ENCODE measurements around the gene CAB39.

The CAB39 gene

DNA sequence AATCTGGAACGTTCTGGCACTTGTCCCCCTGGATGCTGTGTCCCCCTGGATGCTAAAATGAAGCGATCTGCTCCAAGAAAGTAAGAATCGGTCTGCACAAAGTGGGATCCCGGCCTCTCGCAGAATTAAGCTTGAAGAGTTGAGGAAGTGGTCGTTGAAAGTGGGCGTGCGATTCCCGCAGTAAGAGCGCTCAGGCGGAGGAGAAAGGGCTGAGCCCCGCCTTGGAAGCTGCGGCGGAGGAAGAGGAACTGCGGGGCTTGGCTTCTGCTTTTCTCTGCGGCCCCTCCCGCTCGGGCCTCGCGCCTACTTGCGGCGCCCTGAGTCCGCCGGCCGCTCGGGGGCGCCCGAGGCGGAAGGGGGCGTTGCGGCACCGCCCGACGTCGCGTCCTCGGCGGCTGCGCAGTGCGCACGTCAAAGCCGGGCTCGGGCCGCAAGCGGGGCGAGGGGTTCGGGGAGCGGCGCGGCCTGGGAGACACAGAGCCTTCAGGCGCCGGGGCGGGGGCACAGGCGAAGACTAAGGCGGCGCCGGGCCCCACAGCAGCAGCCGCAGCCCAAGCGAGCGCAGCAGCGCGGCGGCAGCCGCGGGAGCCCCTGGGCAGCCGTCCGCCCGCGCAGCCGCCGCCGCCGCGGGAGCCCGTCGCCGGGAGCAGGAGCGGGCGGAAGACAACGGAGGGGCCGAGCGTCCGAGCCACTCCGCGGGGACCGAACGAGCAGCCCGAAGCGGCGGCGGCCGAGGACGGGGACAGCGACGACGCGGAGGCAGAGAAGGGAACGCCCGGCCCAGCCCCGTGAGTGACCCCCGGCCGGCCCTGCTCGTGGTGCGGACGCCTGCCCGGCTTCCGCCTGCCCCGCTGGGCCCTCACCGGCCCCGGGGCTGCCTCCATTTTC, at the start of gene CAB39:
Gene CAB39 (plus strand): TSS at position 400 of the 888 bp plus-strand sequence. CDS start 47,160 bp downstream, outside the sequence.
- no peak for DNase-seq (ENCODE audit: low read depth)
- peak within 1 kb of the TSS; percentile 83 for H3K4me3 ChIP-seq (ENCODE audit: control insufficient read depth, low read depth, low read length)
- TF ChIP-seq, protein P1, sequence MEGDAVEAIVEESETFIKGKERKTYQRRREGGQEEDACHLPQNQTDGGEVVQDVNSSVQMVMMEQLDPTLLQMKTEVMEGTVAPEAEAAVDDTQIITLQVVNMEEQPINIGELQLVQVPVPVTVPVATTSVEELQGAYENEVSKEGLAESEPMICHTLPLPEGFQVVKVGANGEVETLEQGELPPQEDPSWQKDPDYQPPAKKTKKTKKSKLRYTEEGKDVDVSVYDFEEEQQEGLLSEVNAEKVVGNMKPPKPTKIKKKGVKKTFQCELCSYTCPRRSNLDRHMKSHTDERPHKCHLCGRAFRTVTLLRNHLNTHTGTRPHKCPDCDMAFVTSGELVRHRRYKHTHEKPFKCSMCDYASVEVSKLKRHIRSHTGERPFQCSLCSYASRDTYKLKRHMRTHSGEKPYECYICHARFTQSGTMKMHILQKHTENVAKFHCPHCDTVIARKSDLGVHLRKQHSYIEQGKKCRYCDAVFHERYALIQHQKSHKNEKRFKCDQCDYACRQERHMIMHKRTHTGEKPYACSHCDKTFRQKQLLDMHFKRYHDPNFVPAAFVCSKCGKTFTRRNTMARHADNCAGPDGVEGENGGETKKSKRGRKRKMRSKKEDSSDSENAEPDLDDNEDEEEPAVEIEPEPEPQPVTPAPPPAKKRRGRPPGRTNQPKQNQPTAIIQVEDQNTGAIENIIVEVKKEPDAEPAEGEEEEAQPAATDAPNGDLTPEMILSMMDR (IDR thresholded peaks at IDR 0.05; ENCODE audit: control insufficient read depth, insufficient read depth, low read depth, low read length, missing control alignments): peak; percentile 58

DNA sequence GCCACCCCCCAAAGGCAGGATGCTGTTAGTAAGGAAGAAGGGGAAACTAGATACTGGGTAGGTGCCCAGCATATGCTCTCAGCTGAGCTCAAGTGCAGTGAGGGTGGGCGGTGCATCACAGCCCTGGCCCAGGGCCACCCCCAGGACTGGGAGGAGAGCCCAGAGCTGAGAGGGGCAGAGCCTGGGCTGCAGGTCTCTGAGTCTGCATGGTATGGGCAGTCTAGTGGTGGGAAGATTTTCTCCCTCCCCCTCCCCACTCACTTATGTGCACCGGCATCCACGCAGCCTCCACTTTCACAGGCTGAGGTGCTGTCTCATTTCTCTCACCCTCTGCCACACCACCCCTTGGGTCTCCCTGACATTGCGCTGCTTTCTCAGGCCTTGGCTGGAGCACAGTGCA, 48.5 kb upstream of the CAB39 start:
- TF ChIP-seq, protein P1 (IDR thresholded peaks at IDR 0.05; ENCODE audit: control insufficient read depth, insufficient read depth, low read depth, low read length, missing control alignments): no peak
- DNase-seq (ENCODE audit: low read depth): no peak
- H3K4me3 ChIP-seq (ENCODE audit: control insufficient read depth, low read depth, low read length): no peak overlapping the region

DNA sequence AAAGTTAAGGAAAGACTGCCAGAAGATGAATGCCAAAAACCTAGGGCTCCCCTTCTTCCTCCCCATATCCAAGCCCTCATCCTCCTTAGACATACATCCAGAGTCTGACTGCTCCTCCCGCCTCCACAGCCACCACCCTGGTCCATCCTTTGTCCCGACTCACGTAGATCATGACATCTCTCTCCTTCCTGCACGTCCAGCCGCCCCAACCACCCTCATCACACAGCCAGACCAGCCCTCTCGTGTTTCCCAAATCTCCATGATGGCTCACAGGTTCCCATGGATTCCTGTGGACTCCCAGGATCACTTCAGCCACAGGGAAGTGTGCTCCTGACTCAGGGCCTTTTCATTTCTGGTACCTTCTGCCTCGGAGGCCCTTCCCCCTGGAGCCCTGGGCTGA, 47.8 kb upstream of the CAB39 start:
- no peak overlapping the region for H3K4me3 ChIP-seq (ENCODE audit: control insufficient read depth, low read depth, low read length)
- no peak for DNase-seq (ENCODE audit: low read depth)
- TF ChIP-seq, protein P1 (IDR thresholded peaks at IDR 0.05; ENCODE audit: control insufficient read depth, insufficient read depth, low read depth, low read length, missing control alignments): no peak

DNA sequence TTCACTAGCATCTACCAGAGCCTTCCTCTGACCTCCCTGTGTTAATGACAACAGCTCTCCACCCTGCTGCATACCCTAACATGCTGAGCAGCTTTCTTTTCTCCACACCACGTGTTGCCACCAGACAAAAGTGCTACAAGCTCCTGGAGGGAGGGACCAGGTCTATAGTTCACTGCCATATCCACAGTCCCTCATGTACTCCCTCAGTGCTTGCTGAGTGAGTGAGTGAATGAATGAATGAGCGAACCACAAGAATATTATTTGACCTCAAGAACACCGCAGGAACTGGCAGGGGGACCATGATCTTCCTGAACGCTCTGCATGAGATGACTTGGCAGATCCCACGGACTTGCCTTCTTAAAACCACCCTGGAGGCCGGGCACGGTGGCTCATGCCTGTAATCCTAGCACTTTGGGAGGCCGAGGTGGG, 47.4 kb upstream of the CAB39 start:
- H3K4me3 ChIP-seq (ENCODE audit: control insufficient read depth, low read depth, low read length): no peak overlapping the region
- no peak for DNase-seq (ENCODE audit: low read depth)
- TF ChIP-seq, protein P1 (IDR thresholded peaks at IDR 0.05; ENCODE audit: control insufficient read depth, insufficient read depth, low read depth, low read length, missing control alignments): no peak

DNA sequence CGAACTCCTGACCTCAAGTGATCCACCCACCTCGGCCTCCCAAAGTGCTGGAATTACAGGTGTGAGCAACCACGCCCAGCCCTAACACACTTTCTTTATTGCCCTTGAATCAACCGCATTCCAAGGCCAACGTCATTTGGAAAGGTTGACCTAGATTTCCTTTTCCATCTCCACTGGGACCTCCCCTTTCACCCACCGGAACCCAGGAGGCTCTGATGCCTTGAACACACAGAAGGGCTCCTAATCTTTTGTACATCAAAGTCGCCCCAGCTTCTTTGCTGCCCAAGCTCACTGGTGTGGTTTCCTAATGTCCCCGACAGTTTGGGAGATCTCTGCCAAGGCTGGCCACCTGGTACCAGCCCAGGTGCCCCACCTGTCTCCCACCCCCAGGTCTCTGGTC, 46.2 kb upstream of the CAB39 start:
- DNase-seq (ENCODE audit: low read depth): no peak
- TF ChIP-seq, protein P1 (IDR thresholded peaks at IDR 0.05; ENCODE audit: control insufficient read depth, insufficient read depth, low read depth, low read length, missing control alignments): no peak
- no peak overlapping the region for H3K4me3 ChIP-seq (ENCODE audit: control insufficient read depth, low read depth, low read length)

DNA sequence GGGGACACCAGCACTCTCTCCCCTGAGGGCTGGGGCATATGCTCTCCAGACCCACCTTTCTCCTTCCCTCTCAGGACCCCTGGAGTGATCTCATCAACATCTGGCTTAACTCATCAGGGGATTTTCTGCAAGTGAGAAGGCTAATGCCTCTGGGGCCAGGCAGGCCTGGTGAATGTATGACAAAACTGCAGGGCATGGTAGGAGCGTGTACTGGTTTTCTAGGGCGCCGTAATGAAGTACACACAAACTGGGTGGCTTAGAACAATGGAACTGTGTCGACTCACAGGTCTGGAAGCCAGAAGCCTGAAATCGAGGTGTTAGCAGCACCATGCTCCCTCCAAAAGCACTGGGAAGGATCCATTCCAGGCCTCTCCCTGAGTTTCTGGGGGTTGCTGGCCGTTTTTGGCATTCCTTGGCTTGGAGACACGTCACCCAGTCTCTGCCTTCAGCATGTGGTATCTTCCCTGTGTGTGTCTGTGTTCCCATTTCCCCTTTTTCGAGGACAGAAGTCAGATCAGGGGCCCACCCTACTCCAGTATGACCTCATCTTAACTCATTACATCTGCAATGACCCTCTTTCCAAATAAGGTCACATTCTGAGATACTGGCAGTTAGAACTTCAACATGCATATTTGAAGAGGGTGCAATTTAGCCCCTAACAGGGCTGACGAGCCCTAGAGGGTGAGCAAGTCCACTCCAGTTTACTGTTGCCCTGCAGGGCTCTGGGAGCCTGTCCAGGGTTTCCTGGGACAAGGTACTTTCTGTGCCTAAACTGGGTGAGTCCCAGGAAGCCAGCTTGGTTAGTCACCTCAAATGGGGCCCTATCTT, 45.5 kb upstream of the CAB39 start:
- TF ChIP-seq, protein P1 (IDR thresholded peaks at IDR 0.05; ENCODE audit: control insufficient read depth, insufficient read depth, low read depth, low read length, missing control alignments): no peak
- no peak overlapping the region for H3K4me3 ChIP-seq (ENCODE audit: control insufficient read depth, low read depth, low read length)
- DNase-seq (ENCODE audit: low read depth): no peak
